ENCODE data around the gene CD46.

Gene CD46

GRCh38 chr1:207798847-207799246 is 47.0 kb downstream of the CD46 start:
- DNase-seq, result no peak

- no peak for DNase-seq
Observed at GRCh38 chr1:207799989-207800648, 48.3 kb downstream of the CD46 start.

- no peak for DNase-seq
Observed at GRCh38 chr1:207801819-207802218, 50.0 kb downstream of the CD46 start.

- DNase-seq, result no peak
Observed at GRCh38 chr1:207803678-207804077, 51.8 kb downstream of the CD46 start.

GRCh38 chr1:207804721-207805468 is 53.0 kb downstream of the CD46 start:
- no peak for DNase-seq

GRCh38 chr1:207805841-207806421 is 54.1 kb downstream of the CD46 start:
- DNase-seq, result no peak

- no peak for DNase-seq
Observed at GRCh38 chr1:207806531-207807325, 54.9 kb downstream of the CD46 start.

- no peak for DNase-seq
Observed at GRCh38 chr1:207807326-207807689, 55.5 kb downstream of the CD46 start.

- no peak for DNase-seq
Observed at GRCh38 chr1:207807690-207808321, 56.0 kb downstream of the CD46 start.

GRCh38 chr1:207808322-207808705 is 56.5 kb downstream of the CD46 start:
- no peak for DNase-seq

- no peak for DNase-seq
Observed at GRCh38 chr1:207808911-207809555, 57.2 kb downstream of the CD46 start.

- DNase-seq, result no peak
Observed at GRCh38 chr1:207810173-207810572, 58.3 kb downstream of the CD46 start.

- DNase-seq, result no peak
Observed at GRCh38 chr1:207810606-207811295, 58.9 kb downstream of the CD46 start.

GRCh38 chr1:207811319-207811718 is 59.5 kb downstream of the CD46 start:
- no peak for DNase-seq

- no peak for DNase-seq
Observed at GRCh38 chr1:207811920-207812720, 60.3 kb downstream of the CD46 start.

- DNase-seq, result no peak
Observed at GRCh38 chr1:207812778-207813511, 61.1 kb downstream of the CD46 start.

GRCh38 chr1:207813512-207813881 is 61.6 kb downstream of the CD46 start:
- no peak for DNase-seq

GRCh38 chr1:207813946-207814345 is 62.1 kb downstream of the CD46 start:
- no peak for DNase-seq

- no peak for DNase-seq
Observed at GRCh38 chr1:207814469-207814868, 62.6 kb downstream of the CD46 start.

- DNase-seq, result no peak
Observed at GRCh38 chr1:207815466-207815865, 63.6 kb downstream of the CD46 start.
